ENCODE data around the gene EPM2A.
"Not testable (repeated sequence)": the region's sequence is repeated elsewhere in the genome, so short reads cannot be mapped to it uniquely, and the experiment has no call there.

EPM2A gene

DNA sequence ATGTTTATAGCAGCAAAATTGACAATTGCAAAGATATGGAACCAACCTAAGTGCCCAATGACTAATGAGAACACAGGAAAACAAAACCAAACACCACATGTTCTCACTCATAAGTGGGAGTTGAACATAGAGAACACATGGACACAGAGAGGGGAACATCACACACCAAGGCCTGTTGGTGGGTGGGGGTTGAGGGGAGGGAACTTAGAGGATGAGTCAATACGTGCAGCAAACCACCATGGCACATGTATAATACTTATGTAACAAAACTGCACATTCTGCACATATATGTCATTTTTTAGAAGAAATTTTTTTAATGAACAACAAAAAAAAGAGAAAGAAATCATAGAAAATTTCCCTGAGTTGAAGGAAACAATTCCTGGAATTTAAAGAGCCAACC lies 3.9 kb downstream of the EPM2A start:
- in situ Hi-C loops (cut with MboI; ENCODE audit: low sequenced_read_pairs), result no loop called here

DNA sequence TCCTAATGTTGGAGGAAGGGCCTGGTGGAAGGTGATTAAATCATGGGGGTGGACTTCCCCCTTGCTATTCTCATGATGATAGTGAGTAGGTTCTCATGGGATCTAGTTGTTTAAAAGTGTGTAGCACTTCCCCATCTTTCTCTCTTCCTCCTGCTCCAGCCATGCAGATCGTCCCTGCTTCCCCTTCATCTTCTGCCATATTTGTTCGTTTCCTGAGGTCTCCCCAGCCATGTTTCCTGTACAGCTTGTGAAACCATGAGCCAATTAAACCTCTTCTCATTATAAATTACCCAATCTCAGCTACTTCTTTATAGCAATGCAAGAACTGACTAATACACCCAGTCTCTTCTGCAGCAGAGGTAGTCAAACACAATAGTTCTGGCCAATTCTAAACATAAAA lies 5.4 kb downstream of the EPM2A start:
- in situ Hi-C loops (cut with MboI; ENCODE audit: low sequenced_read_pairs), result no loop called here

DNA sequence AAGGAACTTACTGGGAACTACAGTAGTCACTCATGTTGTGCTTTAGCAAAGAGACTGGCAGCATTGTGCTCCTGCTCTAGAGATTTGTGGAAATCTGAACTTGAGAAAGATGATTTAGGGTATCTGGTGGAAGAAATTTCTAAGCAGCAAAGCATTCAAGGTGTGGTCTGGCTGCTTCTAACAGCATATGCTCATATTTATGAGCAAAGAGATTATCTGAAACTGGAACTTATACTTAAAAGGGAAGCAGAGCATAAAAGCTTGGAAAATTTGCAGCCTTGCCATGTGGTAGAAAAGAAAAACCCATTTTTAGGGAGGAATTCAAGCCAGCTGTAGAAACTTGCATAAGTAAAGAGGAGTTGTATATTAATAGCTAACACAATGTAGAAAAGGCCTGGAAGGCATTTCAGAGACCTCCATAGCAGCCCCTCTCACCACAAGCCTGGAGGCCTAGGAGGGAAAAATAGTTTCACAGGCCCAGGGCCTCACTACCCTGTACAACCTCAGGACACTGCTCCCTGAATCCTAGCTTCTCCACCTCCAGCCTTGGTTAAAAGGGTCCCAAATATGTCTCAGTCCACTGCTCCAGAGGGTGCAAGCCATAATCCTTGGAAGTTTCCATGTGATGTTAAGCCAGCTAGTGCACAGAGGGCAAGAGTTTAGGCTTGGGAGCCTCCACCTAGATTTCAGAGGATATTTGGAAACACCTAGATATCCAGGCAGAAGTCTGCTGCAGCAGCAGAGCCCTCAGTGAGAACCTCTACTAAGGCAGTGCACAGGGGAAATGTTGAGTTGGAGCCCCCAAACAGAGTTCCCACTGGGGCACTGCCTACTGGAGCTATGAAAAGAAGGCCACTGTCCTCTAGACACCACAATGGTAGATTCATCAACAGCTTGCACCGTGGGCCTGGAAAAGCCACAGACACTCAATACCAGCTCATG lies 6.6 kb downstream of the EPM2A start:
- in situ Hi-C loops (cut with MboI; ENCODE audit: low sequenced_read_pairs), result no loop called here

DNA sequence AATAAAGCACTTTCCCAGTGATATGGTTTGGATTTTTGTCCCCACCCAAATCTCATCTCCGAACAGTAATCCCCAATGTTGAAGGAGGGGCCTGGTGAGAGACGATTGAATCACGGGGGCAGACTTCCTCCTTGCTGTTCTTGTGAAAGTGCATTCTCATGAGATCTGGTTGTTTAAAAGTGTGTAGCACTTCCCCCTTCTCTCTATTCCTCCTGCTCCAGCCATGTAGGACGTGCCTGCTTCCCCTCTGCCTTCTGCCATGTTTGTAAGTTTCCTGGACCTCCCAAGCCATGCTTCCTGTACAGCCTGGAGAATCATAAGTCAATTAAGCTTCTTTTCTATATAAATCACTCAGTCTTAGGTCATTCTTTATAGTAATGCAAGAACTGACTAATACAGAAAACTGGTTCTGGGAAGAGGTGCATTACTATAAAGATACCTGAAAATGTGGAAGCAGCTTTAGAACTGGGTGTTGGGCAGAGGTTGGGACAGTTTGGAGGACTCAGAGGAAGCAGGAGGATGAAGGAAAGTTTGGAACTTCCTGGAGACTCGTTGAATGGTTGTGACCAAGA lies 7.4 kb downstream of the EPM2A start:
- in situ Hi-C loops (cut with MboI; ENCODE audit: low sequenced_read_pairs), result no loop called here

DNA sequence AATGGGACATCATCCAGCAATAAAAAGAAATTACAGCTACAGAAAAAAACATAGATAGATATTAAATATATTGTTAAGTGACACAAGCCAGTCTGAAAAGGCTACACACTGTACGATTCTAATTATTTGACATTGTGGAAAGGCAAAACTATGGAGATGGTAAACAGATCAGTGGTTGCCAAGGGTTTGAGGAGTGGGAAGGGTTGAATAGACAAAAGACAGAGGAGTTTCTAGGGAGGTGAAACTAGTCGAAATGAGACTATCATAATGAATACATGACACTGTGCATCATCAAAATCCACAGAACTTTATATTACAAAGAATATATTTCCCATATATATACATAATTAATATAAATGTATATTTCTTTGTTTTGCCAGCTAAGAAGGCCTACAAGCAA lies 9.8 kb downstream of the EPM2A start:
- in situ Hi-C loops (cut with MboI; ENCODE audit: low sequenced_read_pairs), result no loop called here

DNA sequence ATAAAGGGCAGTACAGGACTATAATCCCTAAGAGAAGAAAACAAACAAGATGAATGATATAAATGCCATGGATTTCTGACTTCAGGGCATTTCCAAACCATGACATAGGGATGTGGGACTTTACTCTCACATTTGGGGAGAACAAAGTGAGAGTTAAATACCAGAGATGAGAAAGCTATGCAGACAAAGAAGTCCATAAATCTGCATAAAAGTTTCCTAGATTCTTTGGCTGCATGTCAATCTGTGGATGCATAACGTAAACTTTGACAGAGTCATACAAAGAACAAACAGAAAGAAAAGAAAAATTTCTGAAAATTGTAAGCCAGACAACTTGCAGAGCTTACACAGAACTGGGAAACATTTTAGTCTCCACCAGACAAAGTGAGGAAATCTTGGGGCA lies 11.7 kb downstream of the EPM2A start:
- in situ Hi-C loops (cut with MboI; ENCODE audit: low sequenced_read_pairs), result no loop called here

DNA sequence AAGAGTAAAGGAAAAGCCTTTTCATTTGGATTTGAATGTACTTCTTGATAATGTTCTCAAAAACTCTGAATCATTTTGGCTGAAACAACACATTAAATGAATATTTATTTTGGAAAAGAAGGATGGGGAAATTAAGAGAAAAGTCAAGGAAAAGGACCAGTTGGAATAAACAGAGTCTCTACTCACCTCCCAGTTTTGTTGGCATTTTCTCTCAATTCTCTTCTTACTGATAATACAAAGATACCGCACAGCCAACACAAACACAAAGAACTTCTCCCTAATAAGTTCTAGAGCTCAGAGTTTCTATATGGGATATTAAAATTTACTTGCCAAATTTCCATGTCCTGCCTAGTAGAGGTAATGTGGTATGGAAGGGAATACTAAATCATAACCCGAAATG lies 13.1 kb downstream of the EPM2A start:
- in situ Hi-C loops (cut with MboI; ENCODE audit: low sequenced_read_pairs), result no loop called here

DNA sequence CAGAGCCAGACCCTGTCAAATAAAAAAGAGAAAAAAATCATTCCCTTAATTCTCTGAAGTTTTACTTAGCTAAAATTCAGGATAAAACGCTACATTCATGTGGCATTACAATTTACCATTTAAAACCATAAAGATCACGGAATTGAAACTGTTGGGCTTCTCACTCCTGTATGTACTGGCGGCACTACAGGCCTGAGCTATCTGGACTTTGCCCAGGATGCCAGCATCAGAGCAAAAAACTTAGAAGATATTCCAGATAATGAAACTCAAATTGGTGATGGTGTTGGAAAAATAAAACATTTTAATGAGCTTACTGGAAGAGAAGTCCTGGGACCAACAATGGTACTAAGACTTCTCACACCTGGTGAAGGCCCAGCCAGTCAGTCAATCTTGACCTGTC lies 14.2 kb downstream of the EPM2A start:
- in situ Hi-C loops (cut with MboI; ENCODE audit: low sequenced_read_pairs), result no loop called here

DNA sequence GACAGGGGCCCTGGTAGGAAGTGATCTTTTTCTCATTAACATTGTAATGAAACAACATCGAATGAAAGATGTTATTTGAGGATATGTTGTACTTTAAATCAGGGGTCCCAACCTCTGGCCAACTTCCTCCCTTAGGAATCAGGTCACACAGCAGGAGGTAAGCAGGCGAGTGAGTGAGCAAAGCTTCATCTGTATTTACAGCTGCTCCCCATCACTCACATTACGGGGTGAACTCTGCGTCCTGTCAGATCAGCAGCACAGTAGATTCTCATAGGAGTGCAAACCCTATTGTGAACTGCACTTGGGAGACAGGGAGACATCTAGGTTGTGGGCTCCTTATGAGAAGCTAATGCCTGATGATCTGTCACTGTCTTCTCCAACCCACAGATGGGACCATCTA lies 19.9 kb downstream of the EPM2A start:
- in situ Hi-C loops (cut with MboI; ENCODE audit: low sequenced_read_pairs), result no loop called here

DNA sequence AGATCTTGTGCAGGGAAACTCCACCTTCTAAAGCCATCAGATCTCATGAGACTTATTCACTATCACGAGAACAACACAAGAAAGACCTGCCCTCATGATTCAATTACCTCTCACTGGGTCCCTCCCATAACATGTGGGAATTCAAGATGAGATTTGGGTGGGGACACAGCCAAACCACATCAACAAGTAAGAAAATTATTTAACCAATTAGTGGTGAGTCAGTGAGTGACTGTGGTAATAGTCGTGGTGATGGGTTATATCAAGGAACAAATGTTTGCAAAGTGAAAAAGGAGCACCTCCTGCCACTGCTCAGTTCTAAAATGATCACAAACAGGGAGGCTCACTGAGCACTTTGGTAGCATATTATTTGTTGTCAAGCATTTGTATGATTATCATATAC lies 20.6 kb downstream of the EPM2A start:
- in situ Hi-C loops (cut with MboI; ENCODE audit: low sequenced_read_pairs), result no loop called here

DNA sequence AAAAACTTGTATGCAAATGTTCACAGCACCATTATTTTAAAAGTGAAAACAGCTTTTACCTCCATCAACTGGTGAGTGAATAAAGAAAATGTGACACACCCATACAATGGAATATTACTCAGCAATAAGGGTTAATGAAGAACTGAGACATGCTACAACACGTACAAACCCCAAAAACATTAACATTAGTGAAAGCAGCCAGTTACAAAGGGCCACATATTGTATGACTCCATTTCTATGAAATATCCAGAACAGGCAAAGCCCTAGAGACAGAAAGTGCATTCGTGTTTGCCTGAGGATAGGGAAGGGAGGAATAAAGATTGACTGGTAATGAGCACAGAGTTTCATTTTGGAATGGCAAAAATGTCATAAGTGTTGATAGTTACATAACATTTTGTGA lies 21.5 kb downstream of the EPM2A start:
- in situ Hi-C loops (cut with MboI; ENCODE audit: low sequenced_read_pairs), result no loop called here

DNA sequence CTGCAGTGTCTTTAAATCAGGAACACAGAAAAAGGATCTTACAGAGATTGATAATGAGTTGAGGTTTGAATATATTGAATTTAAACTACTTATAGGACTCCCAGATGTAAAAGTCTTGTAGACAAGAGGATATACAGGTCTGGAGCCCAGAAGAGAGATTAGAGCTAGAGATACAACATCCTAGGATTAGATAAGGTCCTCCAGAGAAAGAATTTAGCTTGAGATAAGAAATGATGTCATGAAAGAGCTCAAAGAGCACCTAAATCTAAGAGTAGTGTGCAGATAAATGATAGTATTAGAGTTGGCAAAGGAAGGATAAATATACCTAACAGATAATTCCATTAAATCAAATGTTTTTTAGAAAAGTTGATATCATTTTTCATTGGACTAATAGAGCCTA lies 23.9 kb downstream of the EPM2A start:
- in situ Hi-C loops (cut with MboI; ENCODE audit: low sequenced_read_pairs), result no loop called here

DNA sequence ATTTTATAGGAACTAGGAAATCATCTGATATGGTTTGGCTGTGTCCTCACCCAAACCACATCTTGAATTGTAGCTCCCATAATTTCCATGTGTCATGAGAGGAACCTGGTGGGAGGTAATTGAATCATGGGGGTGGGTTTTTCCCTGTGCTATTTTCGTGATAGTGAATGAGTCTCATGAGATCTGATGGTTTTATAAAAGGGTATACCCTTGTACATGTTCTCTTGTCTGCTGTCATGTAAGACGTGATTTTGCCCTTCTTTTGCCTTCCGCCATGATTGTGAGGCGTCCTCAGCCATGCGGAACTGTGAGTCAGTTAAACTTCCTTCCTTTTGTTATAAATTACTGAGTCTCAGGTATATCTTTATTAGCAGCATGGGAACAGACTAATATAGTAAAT lies 27.9 kb downstream of the EPM2A start:
- in situ Hi-C loops (cut with MboI; ENCODE audit: low sequenced_read_pairs), result no loop called here

DNA sequence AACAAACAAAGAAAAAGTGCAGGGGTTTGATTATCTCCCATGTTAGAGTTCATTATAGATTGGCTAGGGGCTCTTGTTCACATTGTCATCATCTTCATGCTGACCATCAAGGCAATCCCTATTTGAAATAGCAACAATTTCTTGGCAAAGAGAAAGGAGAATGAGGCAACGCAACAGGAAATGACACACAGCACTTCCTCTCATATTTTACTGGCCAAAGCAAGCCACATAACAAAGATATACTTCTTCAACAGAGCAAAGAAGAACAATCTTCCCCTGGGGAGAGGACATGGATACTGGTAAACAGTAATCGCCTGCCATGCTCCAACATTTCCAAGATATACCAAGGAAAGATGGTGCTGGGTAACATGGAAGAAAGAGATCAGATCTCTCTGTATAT lies 29.8 kb downstream of the EPM2A start:
- in situ Hi-C loops (cut with MboI; ENCODE audit: low sequenced_read_pairs), result no loop called here

DNA sequence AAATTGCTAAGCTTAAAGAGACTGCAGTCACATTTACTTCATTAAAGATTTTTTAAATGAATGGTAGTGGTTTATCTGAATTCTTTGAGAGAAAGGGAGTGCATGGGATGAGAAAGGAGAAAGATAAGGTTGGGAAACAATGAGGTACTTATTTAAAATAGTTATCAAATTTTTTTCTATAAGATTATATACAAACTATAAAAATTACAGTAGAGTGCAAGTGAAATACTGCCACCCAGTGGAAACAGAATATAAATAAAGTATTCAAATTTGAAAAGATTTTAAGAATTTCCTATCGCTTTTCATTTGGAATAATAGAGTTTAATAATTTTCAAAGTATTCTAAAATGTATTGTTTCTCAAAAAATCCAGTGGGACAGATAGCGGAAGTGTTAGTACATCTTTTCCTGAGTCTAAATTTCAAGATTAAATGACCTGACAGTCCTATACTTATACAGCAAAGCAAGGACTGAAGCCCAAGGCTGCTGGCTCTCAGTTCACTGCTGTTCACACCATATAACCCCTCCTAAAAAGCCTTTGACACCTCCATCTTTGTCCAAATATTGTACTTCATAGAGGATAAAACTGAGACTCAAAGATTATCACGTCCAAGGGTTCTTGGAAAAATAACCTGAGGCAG lies 31.1 kb downstream of the EPM2A start:
- in situ Hi-C loops (cut with MboI; ENCODE audit: low sequenced_read_pairs), result no loop called here

DNA sequence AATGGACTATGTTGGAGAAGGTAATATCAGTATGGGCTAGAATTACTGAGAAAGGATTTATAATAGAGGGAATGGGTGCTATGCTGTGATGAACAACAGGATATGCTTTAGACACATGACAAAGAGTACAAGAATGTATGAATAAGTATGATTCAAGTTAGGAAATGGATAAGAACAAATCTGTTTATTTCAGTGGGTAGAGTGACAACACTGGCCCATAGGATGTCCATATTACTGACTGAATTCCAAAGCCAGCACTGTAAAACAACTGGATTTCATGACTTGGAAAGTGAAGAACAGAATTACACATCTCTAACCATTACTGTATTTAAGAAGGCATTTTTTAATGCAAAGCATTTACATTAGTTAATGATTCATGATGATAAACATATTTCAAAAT lies 35.9 kb downstream of the EPM2A start:
- in situ Hi-C loops (cut with MboI; ENCODE audit: low sequenced_read_pairs), result no loop called here

DNA sequence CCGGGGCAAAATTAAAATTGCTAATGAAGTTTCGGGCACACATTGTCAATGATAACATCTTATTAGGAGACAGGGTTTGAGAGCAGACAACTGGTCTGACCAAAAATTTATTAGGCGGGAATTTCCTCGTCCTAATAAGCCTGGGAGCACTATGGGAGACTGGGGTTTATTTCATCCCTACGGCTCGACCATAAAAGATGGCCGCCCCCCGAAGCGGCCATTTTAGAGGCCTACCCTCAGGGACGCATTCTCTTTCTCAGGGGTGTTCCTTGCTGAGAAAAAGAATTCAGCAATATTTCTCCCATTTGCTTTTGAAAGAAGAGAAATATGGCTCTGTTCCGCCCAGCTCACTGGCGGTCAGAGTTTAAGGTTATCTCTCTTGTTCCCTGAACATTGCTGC lies 37.9 kb downstream of the EPM2A start:
- in situ Hi-C loops (cut with MboI; ENCODE audit: low sequenced_read_pairs), result not testable (repeated sequence)

DNA sequence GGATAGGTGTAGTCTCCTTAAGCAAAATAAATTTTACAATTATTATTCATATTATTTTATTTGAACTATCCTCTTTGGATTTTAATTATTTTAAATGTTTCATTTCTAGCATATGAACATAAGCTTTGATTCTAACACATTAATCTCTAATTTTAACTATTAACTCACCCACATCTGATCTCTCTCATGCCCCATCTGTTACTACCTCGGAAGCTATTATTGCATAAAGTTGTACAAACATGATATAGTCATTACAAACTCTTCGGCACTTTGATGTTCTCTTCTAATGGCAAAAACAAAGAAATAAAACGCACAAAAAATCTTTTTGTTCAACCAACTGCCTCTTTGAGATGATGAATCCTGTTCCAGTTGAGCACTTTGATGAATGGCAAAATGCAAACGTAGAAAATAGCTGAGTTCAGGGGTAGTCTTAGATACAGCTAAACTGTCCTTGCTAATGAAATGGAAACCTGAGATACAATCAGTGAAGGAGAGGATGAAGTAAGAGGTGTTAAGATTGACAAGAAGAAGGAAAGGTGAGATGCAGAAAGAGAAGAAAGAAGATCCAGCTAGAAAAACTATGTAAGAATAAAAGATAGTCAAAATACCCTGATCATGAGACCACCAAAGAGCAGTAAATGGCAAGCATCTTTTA lies 41.1 kb downstream of the EPM2A start:
- in situ Hi-C loops (cut with MboI; ENCODE audit: low sequenced_read_pairs), result no loop called here

DNA sequence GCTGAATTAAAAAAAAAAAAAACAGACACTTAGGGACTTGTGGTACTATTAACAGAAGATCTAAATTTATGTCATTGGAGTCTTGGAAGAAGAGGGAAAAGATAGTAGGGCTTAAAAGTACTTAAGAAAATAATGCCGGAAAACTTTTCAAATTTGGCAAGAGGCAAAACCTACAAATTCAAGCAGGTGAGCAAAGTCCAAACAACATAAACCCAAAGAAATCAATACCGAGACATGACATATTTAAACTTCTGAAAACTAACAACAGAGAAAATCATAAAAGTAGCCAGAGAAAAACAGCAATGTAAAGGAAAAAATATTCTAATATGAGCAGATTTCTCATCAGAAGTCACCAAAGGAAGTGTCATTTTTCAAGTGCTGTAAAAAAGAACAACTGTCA lies 44.4 kb downstream of the EPM2A start:
- in situ Hi-C loops (cut with MboI; ENCODE audit: low sequenced_read_pairs), result no loop called here

DNA sequence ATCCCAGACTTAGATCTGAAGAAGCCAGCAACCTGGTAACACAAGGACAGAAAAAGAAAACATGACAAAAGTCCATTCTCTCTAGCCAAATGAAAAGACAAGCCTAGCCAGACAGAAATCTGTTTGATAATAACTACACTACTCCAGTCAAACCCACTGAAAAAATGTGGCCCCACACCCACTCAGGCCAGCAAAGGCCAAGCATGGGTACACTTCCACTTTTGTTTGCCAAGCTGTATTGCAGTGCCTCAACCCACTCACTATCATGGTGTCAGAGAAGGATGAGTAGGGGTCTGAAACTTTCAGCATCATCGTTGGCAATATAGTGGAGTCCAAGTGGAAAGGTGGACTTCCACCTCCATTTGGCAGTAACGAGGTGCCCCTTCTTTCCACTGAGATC lies 45.8 kb downstream of the EPM2A start:
- in situ Hi-C loops (cut with MboI; ENCODE audit: low sequenced_read_pairs), result no loop called here

DNA sequence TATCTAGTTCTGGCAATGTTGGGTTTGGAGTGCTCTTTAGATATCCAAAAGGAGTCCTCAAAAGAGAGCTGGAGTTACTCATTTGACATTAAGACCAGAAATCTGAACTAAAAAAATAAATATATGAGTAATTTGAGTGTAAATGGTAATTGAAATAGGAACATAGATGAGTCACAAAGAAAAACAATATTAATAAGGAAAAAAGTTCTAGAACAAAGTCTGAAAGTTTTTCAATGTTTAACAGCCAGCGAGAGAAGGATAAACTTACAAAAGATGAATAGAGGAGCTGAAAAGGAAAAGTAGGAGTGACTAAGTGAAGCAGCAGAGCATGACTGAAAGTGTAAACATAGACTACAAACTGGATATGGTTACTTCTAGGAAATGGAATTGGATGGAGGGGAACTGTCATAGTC lies 46.8 kb downstream of the EPM2A start:
- in situ Hi-C loops (cut with MboI; ENCODE audit: low sequenced_read_pairs), result no loop called here

DNA sequence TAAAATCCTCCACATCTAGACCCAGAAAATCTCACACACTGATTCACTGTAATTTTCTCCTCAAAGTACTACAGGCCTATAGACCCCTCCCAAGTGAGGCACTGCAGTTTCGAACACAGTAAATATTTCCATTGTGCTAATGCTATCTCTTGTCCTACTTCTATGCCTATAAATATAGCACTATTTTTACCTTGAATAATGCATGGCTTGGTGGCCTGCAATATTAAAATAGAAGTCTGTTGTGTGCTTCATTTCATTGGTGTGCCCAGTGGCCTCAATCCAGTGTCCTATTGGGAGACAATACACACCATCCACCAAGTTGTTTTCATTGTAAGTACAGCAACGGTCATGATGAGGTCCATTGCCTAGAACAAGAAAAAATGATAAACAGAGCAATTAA lies 49.4 kb downstream of the EPM2A start:
- in situ Hi-C loops (cut with MboI; ENCODE audit: low sequenced_read_pairs), result no loop called here

Data from HL-60/S4 (cell line).